Measurements from ENCODE around the gene PROCR. TPM values are rescaled to one million over a fixed set of nuclear protein-coding genes. Genes with fewer than 3 reads are reported as not detected.
"Not testable (repeated sequence)": the region's sequence is repeated elsewhere in the genome, so short reads cannot be mapped to it uniquely, and the experiment has no call there.

Gene PROCR
- total RNA-seq, 4 donors from 2014 or later: 2.4 to 8.6 (median 7.3) TPM

GRCh38 chr20:35146299-35146919 is 25.5 kb upstream of the PROCR start:
- no peak for DNase-seq

GRCh38 chr20:35146920-35147574 is 24.8 kb upstream of the PROCR start, which contains the start of gene EDEM2:
EDEM2 (minus strand) TSS chr20:35147336; CDS start chr20:35147258, 78 bp downstream.
- Histone ChIP-seq H3K27me3 (no peaks in the 10 kb centered on the region), H3K4me3 (peak within 1 kb of the TSS; percentile 58 to 76 (median 70)), H3K9me3 (no peaks in the 10 kb centered on the region), H3K36me3 (peaks cover 0 to 6% (median 1%) of the 10 kb centered on the region in 4 donors), H3K27ac (peak within 1 kb of the TSS; percentile 81 to 93 (median 91)), H3K4me1 (peaks cover 7 to 22% (median 11%) of the 10 kb centered on the region in 4 donors)
- DNase-seq: peak; percentile 95
- intact Hi-C loops (cut with DNase I; ENCODE audit: low total_unique reads): loop anchor here (1.0 to 10.0 kb wide), 3 partner anchors 61 to 298 kb away; partner anchors contain the start of gene MMP24OS
- in situ Hi-C loops (cut with MboI; ENCODE audit: low pct_ligation_motif_present in 1 of 4, low pct_unique_long_range_greater_than_20kb in 1 of 4, low sequenced_read_pairs in 3 of 4): loop anchor here in 2 of 4 donors (10.0 to 25.0 kb wide), 2 partner anchors 118 to 290 kb away; partner anchors contain the start of gene GDF5 (in 2 of the 2)
- WGBS, 2 donors (ENCODE audit: low coverage in 1 of 2): 1% methylated on average over 28 of the region's 42 CpGs; no CpG with 5 or more reads in 1 of the 2 donors
- TF ChIP-seq POLR2AphosphoS5 (IDR thresholded peaks at IDR 0.05) (peak; percentile 77 to 92 (median 88)), EP300 (IDR thresholded peaks at IDR 0.05; ENCODE audit: low read depth) (no peak), POLR2A (IDR thresholded peaks at IDR 0.05) (peak; percentile 68)

More at GRCh38 chr20:35146299-35146919, 25.5 kb upstream of the PROCR start:
- Histone ChIP-seq H3K9me3 (no peaks in the 10 kb centered on the region), H3K36me3 (peaks cover 0 to 12% (median 4%) of the 10 kb centered on the region in 4 donors), H3K4me3 (peak overlapping the region; percentile 58 to 76 (median 70)), H3K4me1 (peaks cover 7 to 22% (median 11%) of the 10 kb centered on the region in 4 donors), H3K27me3 (no peaks in the 10 kb centered on the region), H3K27ac (peak overlapping the region; percentile 81 to 93 (median 91))
- intact Hi-C loops (cut with DNase I; ENCODE audit: low total_unique reads) (loop anchor here (1.0 to 10.0 kb wide), 3 partner anchors 62 to 298 kb away; partner anchors contain the start of gene MMP24OS), in situ Hi-C loops (cut with MboI; ENCODE audit: low pct_ligation_motif_present in 1 of 4, low pct_unique_long_range_greater_than_20kb in 1 of 4, low sequenced_read_pairs in 3 of 4) (loop anchor here in 2 of 4 donors (10.0 to 25.0 kb wide), 2 partner anchors 118 to 291 kb away; partner anchors contain the start of gene GDF5 (in 2 of the 2))
- TF ChIP-seq POLR2AphosphoS5 (IDR thresholded peaks at IDR 0.05): no peak
- no peak for TF ChIP-seq POLR2A (IDR thresholded peaks at IDR 0.05)
- TF ChIP-seq EP300 (IDR thresholded peaks at IDR 0.05; ENCODE audit: low read depth): no peak
- TF ChIP-seq, protein P1, sequence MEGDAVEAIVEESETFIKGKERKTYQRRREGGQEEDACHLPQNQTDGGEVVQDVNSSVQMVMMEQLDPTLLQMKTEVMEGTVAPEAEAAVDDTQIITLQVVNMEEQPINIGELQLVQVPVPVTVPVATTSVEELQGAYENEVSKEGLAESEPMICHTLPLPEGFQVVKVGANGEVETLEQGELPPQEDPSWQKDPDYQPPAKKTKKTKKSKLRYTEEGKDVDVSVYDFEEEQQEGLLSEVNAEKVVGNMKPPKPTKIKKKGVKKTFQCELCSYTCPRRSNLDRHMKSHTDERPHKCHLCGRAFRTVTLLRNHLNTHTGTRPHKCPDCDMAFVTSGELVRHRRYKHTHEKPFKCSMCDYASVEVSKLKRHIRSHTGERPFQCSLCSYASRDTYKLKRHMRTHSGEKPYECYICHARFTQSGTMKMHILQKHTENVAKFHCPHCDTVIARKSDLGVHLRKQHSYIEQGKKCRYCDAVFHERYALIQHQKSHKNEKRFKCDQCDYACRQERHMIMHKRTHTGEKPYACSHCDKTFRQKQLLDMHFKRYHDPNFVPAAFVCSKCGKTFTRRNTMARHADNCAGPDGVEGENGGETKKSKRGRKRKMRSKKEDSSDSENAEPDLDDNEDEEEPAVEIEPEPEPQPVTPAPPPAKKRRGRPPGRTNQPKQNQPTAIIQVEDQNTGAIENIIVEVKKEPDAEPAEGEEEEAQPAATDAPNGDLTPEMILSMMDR (IDR thresholded peaks at IDR 0.05): peak in 2 of 5 experiments; percentile 13 to 29
- 5 to 38% methylated on average over 1 to 23 of the region's 23 CpGs for whole genome bisulfite sequencing, 2 donors (ENCODE audit: low coverage in 1 of 2)

DNA sequence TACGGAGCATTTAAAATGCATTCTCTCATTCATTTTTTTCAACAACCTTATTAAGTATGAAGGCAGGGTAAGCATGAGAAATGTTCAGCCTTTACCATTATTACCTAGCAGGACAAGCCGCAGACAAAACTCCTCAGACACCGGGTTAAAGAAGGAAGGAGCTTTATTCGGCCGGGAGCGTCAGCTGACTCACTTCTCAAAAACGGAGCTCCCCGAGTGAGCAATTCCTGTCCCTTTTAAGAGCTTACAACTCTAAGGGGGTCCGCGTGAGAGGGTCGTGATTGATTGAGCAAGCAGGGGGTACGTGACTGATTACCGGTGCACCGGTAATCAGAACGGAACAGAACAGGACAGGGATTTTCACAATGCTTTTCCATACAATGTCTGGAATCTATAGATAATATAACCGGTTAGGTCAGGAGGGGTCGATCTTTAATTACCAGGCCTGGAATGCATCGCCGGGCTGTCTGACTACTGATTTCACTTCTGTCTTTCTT is 24.2 kb upstream of the PROCR start:
- intact Hi-C loops (cut with DNase I; ENCODE audit: low total_unique reads) (loop anchor here (10.0 kb wide), 2 partner anchors 127 to 297 kb away; partner anchors contain the start of gene MMP24OS), in situ Hi-C loops (cut with MboI; ENCODE audit: low pct_ligation_motif_present in 1 of 4, low pct_unique_long_range_greater_than_20kb in 1 of 4, low sequenced_read_pairs in 3 of 4) (loop anchor here in 2 of 4 donors (10.0 to 25.0 kb wide), 2 partner anchors 117 to 290 kb away; partner anchors contain the start of gene GDF5 (in 2 of the 2))
- Histone ChIP-seq H3K27ac (peak overlapping the region; percentile 81 to 93 (median 91)), H3K4me3 (peak overlapping the region; percentile 58 to 76 (median 70)), H3K4me1 (peaks cover 7 to 22% (median 11%) of the 10 kb centered on the region in 4 donors)
- H3K9me3 ChIP-seq, DNase-seq, H3K27me3 ChIP-seq, H3K36me3 ChIP-seq: not testable (repeated sequence)
- 3% methylated on average over 19 of the region's 19 CpGs; no CpG with 5 or more reads in 1 of the 2 donors for WGBS, 2 donors (ENCODE audit: low coverage in 1 of 2)

DNA sequence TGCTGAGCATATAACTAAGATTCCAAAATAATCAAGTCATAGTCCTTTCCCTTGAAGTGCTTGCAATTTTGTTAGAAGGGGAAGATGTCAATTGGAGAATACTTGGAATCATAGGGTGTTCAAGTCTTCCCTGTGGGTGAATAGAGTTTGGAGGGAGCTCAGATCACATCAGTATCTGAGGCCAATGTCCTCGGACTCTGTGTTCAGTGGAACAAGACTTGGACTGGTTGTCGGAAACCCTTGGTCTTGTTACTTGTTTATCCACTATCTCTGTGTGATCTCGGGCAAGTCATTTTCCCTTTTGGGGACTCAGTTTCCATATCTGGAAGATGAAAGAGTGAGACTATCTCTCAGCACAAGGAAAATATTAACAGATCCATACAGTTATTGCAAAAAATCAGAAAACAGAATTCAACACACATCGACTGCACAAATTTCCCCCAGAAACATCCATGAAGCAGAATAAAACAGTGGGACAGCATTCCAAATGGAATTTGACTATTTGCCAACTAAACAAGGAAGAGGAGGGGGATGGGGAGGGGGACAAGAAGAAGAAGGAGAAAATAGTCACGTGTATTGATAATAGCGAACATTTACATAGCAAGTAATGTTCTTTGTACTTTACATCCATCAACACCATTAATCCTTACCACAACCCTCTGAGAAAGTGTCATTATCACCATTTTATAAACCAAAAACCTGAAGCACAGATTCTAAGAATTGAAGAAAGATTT is 20.9 kb upstream of the PROCR start:
- 88 to 96% methylated on average over 6 of the region's 6 CpGs for WGBS, 2 donors (ENCODE audit: low coverage in 1 of 2)
- Histone ChIP-seq H3K27ac (peak overlapping the region in 1 of 4 donors; percentile 63), H3K4me1 (peaks cover 7 to 15% (median 10%) of the 10 kb centered on the region in 4 donors), H3K9me3 (no peaks in the 10 kb centered on the region), H3K36me3 (no peaks in the 10 kb centered on the region), H3K27me3 (no peaks in the 10 kb centered on the region), H3K4me3 (no peak overlapping the region)
- intact Hi-C loops (cut with DNase I; ENCODE audit: low total_unique reads) (no loop called here), in situ Hi-C loops (cut with MboI; ENCODE audit: low pct_ligation_motif_present in 1 of 4, low pct_unique_long_range_greater_than_20kb in 1 of 4, low sequenced_read_pairs in 3 of 4) (no loop called here)
- TF ChIP-seq POLR2A (IDR thresholded peaks at IDR 0.05) (no peak), POLR2AphosphoS5 (IDR thresholded peaks at IDR 0.05) (no peak), EP300 (IDR thresholded peaks at IDR 0.05; ENCODE audit: low read depth) (no peak)
- TF ChIP-seq, protein P1 (IDR thresholded peaks at IDR 0.05): no peak
- DNase-seq: no peak

All from transverse colon (tissue), 4 donors.